Tibial artery (tissue), 4 donors: Measurements from ENCODE around the gene NTPCR.

Experiments used
- DNase-seq, 2 donors: peaks; one replicate each; pipeline ENCODE4 v3.0.0-alpha.2; 2019
- H3K27ac ChIP-seq, 2 donors: fragments of 200-600 bp; sonication (generic) in 1 of 2; 1 replicate in 1 of 2; 2 replicates in 1 of 2; pipeline ENCODE4 v1.5.1; 2018 to 2019; ENCODE audit warnings: mild to moderate bottlenecking in 1 of 2
- H3K27me3 ChIP-seq, 2 donors: fragments of 200-600 bp; sonication (generic) in 1 of 2; one replicate each; pipeline versions ENCODE4 v1.5.1 to v1.6.0; 2016 to 2019
- H3K36me3 ChIP-seq, 3 donors: fragments of 200-600 bp; sonication (generic) in 2 of 3; one replicate each; pipeline ENCODE4 v1.5.1; 2016 to 2019; ENCODE audit warnings: mild to moderate bottlenecking in 2 of 3
- H3K4me1 ChIP-seq, 4 donors: fragments of 200-600 bp; sonication (generic) in 2 of 4; 1 replicate in 3 of 4; 2 replicates in 1 of 4; pipeline ENCODE4 v1.5.1; 2016 to 2019
- H3K4me3 ChIP-seq, 2 donors: fragments of 200-600 bp; sonication (generic) in 1 of 2; 1 replicate in 1 of 2; 2 replicates in 1 of 2; pipeline ENCODE4 v1.5.1; 2018 to 2019; ENCODE audit warnings: mild to moderate bottlenecking in 2 of 2
- H3K9me3 ChIP-seq, 3 donors: fragments of 200-600 bp; sonication (generic) in 1 of 3; one replicate each; pipeline ENCODE4 v1.5.1; 2016 to 2019
- CTCF ChIP-seq, 2 experiments: fragments of 200-600 bp in 1 of 2; fragments of 450-650 bp in 1 of 2; IDR thresholded peaks; one replicate each; pipeline ENCODE4 v1.5.1; 2017 to 2019; ENCODE audit warnings: antibody characterized with exemption in 2 of 2, mild to moderate bottlenecking in 1 of 2, moderate library complexity in 1 of 2
- intact Hi-C: fragments of 100-400 bp; cut with DNase I; formaldehyde crosslinking; loops from one replicate; pipeline ENCODE4 v1.15.0; 2023; ENCODE audit warnings: low total_unique reads

Gene NTPCR

GRCh38 chr1:233031521-233031920 lies 81.1 kb downstream of the NTPCR start:
- Histone ChIP-seq H3K36me3 (no peaks in the 10 kb centered on the region), H3K4me1 (no peaks in the 10 kb centered on the region), H3K4me3 (no peak overlapping the region), H3K27me3 (no peaks in the 10 kb centered on the region), H3K9me3 (no peaks in the 10 kb centered on the region), H3K27ac (no peak overlapping the region)
- no peak for TF ChIP-seq CTCF (IDR thresholded peaks at IDR 0.05)
- DNase-seq, result no peak
- intact Hi-C loops, result no loop called here

DNA sequence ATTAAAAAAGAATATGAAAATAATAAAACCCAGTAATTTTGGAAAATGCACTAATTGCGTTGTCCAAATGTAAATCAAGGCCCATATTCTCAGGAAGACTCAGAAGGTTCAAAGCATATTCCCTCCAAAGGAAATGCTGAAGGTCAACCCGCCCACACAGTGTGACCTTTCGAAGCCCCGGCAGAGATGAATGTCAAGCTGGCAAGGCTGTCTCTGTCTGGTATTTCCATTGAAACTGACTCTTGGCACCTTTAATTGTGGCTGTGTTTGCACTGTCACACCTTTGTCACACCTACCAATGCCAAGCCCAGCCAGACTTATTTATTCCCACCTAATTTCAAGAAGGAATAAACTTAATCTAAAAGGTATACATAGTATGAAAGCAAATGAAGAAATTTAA lies 82.5 kb downstream of the NTPCR start:
- no peaks in the 10 kb centered on the region for H3K4me1 ChIP-seq
- H3K9me3 ChIP-seq, result no peaks in the 10 kb centered on the region
- TF ChIP-seq CTCF (IDR thresholded peaks at IDR 0.05), result no peak
- H3K36me3 ChIP-seq, result no peaks in the 10 kb centered on the region
- no peaks in the 10 kb centered on the region for H3K27me3 ChIP-seq
- DNase-seq, result no peak
- no peak overlapping the region for H3K4me3 ChIP-seq
- intact Hi-C loops, result no loop called here
- H3K27ac ChIP-seq, result no peak overlapping the region

- DNase-seq, result no peak
- Histone ChIP-seq H3K4me1 (no peaks in the 10 kb centered on the region), H3K27ac (no peak overlapping the region), H3K4me3 (no peak overlapping the region), H3K27me3 (no peaks in the 10 kb centered on the region), H3K9me3 (no peaks in the 10 kb centered on the region), H3K36me3 (no peaks in the 10 kb centered on the region)
- no peak for TF ChIP-seq CTCF (IDR thresholded peaks at IDR 0.05)
- intact Hi-C loops, result no loop called here
Measured at GRCh38 chr1:233033361-233033760, 83.0 kb downstream of the NTPCR start.
